Vagina (tissue), 2 donors: ENCODE measurements around the gene SLMAP. TPM values are rescaled to one million over a fixed set of nuclear protein-coding genes. Genes with fewer than 3 reads are reported as not detected.
A peak's percentile ranks its signal among the peaks of the same experiment; 100 is the strongest.

ENCODE experiments used
- DNase-seq, 2 donors: peaks; one replicate each; pipeline ENCODE4 v3.0.0-alpha.2; 2017; ENCODE audit errors: extremely low spot score in 2 of 2
- H3K27ac ChIP-seq: fragments of 200-600 bp; sonication (generic); one replicate; pipeline ENCODE4 v1.5.1; 2019
- H3K27me3 ChIP-seq: fragments of 200-600 bp; sonication (generic); one replicate; pipeline ENCODE4 v1.5.1; 2019
- H3K36me3 ChIP-seq, 2 donors: fragments of 200-600 bp; sonication (generic); one replicate each; pipeline ENCODE4 v1.5.1; 2017 to 2019
- H3K4me1 ChIP-seq: fragments of 200-600 bp; sonication (generic); one replicate; pipeline ENCODE4 v1.5.1; 2019
- H3K4me3 ChIP-seq, 2 donors: fragments of 200-600 bp; sonication (generic); 1 replicate in 1 of 2; 2 replicates in 1 of 2; pipeline ENCODE4 v1.5.1; 2016 to 2019
- H3K9me3 ChIP-seq: fragments of 200-600 bp; sonication (generic); one replicate; pipeline ENCODE4 v1.5.1; 2019
- POLR2A ChIP-seq, 2 donors: fragments of 450-650 bp; IDR thresholded peaks; one replicate each; pipeline ENCODE4 v1.6.1; 2017; ENCODE audit warnings: antibody characterized with exemption in 2 of 2, mild to moderate bottlenecking in 2 of 2, moderate library complexity in 2 of 2
- POLR2AphosphoS5 ChIP-seq, 2 donors: sonication (generic); formaldehyde crosslinking; IDR thresholded peaks; one replicate each; pipeline ENCODE4 v1.9.0; 2017; ENCODE audit warnings: antibody characterized with exemption in 2 of 2, mild to moderate bottlenecking in 2 of 2, low read depth in 1 of 2; ENCODE audit not compliant: insufficient read depth in 1 of 2
- intact Hi-C: fragments of 100-400 bp; cut with DNase I; formaldehyde crosslinking; loops from one replicate; pipeline ENCODE4 v1.15.1; 2023
- total RNA-seq: library from RNA; depleted of rRNA; stranded (reverse); fragments of >200 nt; gene quantifications from one replicate; pipeline ENCODE4 v1.2.3, GENCODE V29; 2016
- TF ChIP-seq, protein P1 (sequence below), 3 experiments: fragments of 450-650 bp in 2 of 3; fragments of 200-600 bp in 1 of 3; sonication (generic) in 1 of 3; IDR thresholded peaks; one replicate each; pipeline ENCODE4 v1.5.1; 2017 to 2019; ENCODE audit warnings: antibody characterized with exemption in 3 of 3, mild to moderate bottlenecking in 2 of 3, moderate library complexity in 2 of 3

Gene SLMAP
- total RNA-seq, 1 donor from 2014 or later = 102 TPM

DNA sequence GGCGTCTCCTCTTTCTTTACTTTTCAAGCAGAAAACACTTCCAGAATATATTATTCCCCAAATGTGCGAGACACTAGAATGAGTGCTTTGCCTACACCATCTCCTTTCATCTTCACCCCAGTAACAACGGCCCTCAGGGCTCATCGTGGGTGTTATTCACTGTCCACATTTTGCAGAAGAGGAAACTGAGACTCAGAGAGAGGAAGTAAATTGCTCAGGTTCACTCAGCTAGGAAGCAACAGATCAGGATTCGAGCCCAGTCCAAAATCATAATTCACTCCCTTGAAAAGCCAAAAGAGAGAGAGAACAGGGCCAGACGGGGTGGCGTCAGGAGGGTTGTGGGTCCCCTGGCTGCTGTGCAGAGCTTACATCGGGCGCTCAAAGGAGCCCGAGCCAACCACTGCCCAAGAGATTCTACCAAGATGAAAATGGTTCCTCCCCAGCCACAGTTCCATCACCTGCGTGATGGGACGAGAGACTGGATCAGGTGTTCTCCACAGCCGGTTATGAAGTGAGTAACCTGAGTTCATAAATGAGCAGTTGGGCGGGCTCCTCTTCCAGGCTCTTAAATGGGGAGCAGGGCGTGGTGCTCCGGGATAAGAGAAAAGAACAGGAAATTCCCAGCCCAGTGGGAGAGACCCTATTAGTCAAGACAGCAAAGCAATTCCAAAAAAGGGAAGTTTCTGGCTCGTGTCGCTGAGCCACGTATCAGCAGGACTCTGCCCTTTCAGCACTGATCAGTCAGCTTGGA, 203.5 kb downstream of the SLMAP start:
- Histone ChIP-seq H3K4me3 (peak overlapping the region in 1 of 2 donors; percentile 18), H3K27me3 (no peaks in the 10 kb centered on the region), H3K9me3 (no peaks in the 10 kb centered on the region), H3K4me1 (peaks cover 21% of the 10 kb centered on the region), H3K27ac (peak overlapping the region; percentile 74), H3K36me3 (no peaks in the 10 kb centered on the region)
- intact Hi-C loops = no loop called here
- TF ChIP-seq POLR2A (IDR thresholded peaks at IDR 0.05) (no peak), POLR2AphosphoS5 (IDR thresholded peaks at IDR 0.05; ENCODE audit: insufficient read depth in 1 of 2, low read depth in 1 of 2) (peak in 1 of 2 donors; percentile 74)
- TF ChIP-seq, protein P1, sequence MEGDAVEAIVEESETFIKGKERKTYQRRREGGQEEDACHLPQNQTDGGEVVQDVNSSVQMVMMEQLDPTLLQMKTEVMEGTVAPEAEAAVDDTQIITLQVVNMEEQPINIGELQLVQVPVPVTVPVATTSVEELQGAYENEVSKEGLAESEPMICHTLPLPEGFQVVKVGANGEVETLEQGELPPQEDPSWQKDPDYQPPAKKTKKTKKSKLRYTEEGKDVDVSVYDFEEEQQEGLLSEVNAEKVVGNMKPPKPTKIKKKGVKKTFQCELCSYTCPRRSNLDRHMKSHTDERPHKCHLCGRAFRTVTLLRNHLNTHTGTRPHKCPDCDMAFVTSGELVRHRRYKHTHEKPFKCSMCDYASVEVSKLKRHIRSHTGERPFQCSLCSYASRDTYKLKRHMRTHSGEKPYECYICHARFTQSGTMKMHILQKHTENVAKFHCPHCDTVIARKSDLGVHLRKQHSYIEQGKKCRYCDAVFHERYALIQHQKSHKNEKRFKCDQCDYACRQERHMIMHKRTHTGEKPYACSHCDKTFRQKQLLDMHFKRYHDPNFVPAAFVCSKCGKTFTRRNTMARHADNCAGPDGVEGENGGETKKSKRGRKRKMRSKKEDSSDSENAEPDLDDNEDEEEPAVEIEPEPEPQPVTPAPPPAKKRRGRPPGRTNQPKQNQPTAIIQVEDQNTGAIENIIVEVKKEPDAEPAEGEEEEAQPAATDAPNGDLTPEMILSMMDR (IDR thresholded peaks at IDR 0.05) = no peak
- no peak for DNase-seq

- H3K27ac ChIP-seq = peak overlapping the region; percentile 74
- peaks cover 21% of the 10 kb centered on the region for H3K4me1 ChIP-seq
- DNase-seq = no peak
- H3K36me3 ChIP-seq = no peaks in the 10 kb centered on the region
- intact Hi-C loops = no loop called here
- TF ChIP-seq, protein P1 (IDR thresholded peaks at IDR 0.05) = no peak
- TF ChIP-seq POLR2A (IDR thresholded peaks at IDR 0.05) (no peak), POLR2AphosphoS5 (IDR thresholded peaks at IDR 0.05; ENCODE audit: insufficient read depth in 1 of 2, low read depth in 1 of 2) (no peak)
- no peaks in the 10 kb centered on the region for H3K27me3 ChIP-seq
- H3K9me3 ChIP-seq = no peaks in the 10 kb centered on the region
- peak overlapping the region in 1 of 2 donors; percentile 18 for H3K4me3 ChIP-seq
Measured at GRCh38 chr3:57960174-57960505, 204.0 kb downstream of the SLMAP start.

DNA sequence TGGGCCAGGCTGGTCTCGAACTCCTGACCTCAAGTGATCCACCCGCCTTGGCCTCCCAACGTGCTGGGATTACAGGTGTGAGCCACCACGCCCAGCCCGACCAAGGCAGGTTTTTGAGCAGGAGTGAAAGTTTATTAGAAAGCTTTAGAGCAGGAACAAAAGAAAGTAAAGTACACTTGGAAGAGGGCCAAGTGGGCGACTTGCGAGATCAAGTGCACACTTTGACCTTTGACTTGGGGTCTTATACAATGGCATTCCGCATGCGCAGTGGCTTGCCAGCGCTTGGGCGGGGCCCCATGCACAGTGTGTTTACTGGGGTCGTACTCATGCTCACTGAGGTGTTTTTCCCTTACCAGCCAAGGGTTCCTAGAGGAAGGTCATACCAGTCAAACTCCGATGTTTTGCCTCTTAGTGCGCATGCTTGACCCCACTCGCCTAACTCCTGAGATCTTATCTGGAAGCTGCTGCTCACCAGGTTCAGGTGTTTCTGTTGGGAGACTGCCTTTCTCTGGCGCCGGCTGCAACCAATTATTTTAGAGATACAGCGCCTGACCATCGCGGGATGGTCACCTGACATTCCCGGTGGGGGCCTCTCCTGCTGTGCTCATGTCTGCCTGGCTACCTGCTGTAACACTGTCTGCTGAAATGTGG, 205.2 kb downstream of the SLMAP start:
- peaks cover 21% of the 10 kb centered on the region for H3K4me1 ChIP-seq
- no peak for DNase-seq
- no peaks in the 10 kb centered on the region for H3K27me3 ChIP-seq
- no peak overlapping the region for H3K27ac ChIP-seq
- intact Hi-C loops = no loop called here
- no peak overlapping the region for H3K4me3 ChIP-seq
- no peaks in the 10 kb centered on the region for H3K9me3 ChIP-seq
- TF ChIP-seq POLR2AphosphoS5 (IDR thresholded peaks at IDR 0.05; ENCODE audit: insufficient read depth in 1 of 2, low read depth in 1 of 2) = no peak
- TF ChIP-seq, protein P1 (IDR thresholded peaks at IDR 0.05) = no peak
- TF ChIP-seq POLR2A (IDR thresholded peaks at IDR 0.05) = no peak
- no peaks in the 10 kb centered on the region for H3K36me3 ChIP-seq

GRCh38 chr3:57961828-57962447, 205.8 kb downstream of the SLMAP start:
- Histone ChIP-seq H3K4me1 (peaks cover 21% of the 10 kb centered on the region), H3K27ac (no peak overlapping the region)

More at GRCh38 chr3:57961828-57962447, 205.8 kb downstream of the SLMAP start:
- H3K9me3 ChIP-seq = no peaks in the 10 kb centered on the region
- no peak overlapping the region for H3K4me3 ChIP-seq
- intact Hi-C loops = no loop called here
- no peaks in the 10 kb centered on the region for H3K36me3 ChIP-seq
- no peaks in the 10 kb centered on the region for H3K27me3 ChIP-seq
- DNase-seq = no peak
- TF ChIP-seq POLR2AphosphoS5 (IDR thresholded peaks at IDR 0.05; ENCODE audit: insufficient read depth in 1 of 2, low read depth in 1 of 2) = no peak
- TF ChIP-seq, protein P1 (IDR thresholded peaks at IDR 0.05) = peak in 1 of 3 experiments; percentile 9
- no peak for TF ChIP-seq POLR2A (IDR thresholded peaks at IDR 0.05)
